GM23338 (cell line): ENCODE data around the gene ANGPTL2. TPM values are rescaled to one million over a fixed set of nuclear protein-coding genes. Genes with fewer than 3 reads are reported as not detected.

ENCODE experiments used
- ATAC-seq: fragments of 200-7000 bp; cut with Tn5 transposase; 3 replicates; pipeline ENCODE4 v1.9.1; 2020
- DNase-seq: peaks from one replicate; pipeline ENCODE4 v3.0.0-alpha.2; 2015; ENCODE audit warnings: low spot score
- H2AFZ ChIP-seq: fragments of 200-600 bp; sonication (generic); 2 replicates; pipeline ENCODE4 v1.8.0; 2016; ENCODE audit warnings: antibody characterized with exemption, mild to moderate bottlenecking, moderate library complexity
- H3F3A ChIP-seq: fragments of 200-600 bp; sonication (generic); replicated peaks from 2 replicates; pipeline ENCODE4 v1.8.0; 2017; ENCODE audit warnings: antibody characterized with exemption, mixed run types, low read depth
- H3K27ac ChIP-seq: fragments of 200-600 bp; sonication (generic); 2 replicates; pipeline ENCODE4 v1.6.1; 2016; ENCODE audit warnings: low read depth
- H3K27me3 ChIP-seq: fragments of 200-600 bp; sonication (generic); 2 replicates; pipeline ENCODE4 v1.8.0; 2016; ENCODE audit warnings: mild to moderate bottlenecking, mixed run types, moderate library complexity; ENCODE audit not compliant: insufficient read depth
- H3K36me3 ChIP-seq: fragments of 200-600 bp; sonication (generic); 2 replicates; pipeline ENCODE4 v1.8.0; 2016; ENCODE audit warnings: mild to moderate bottlenecking; ENCODE audit not compliant: insufficient read depth
- H3K4me1 ChIP-seq: fragments of 200-600 bp; sonication (generic); 2 replicates; pipeline ENCODE4 v1.8.0; 2016; ENCODE audit warnings: mild to moderate bottlenecking, moderate library complexity; ENCODE audit not compliant: insufficient read depth
- H3K4me2 ChIP-seq: fragments of 200-600 bp; sonication (generic); 2 replicates; pipeline ENCODE4 v1.7.1; 2017; ENCODE audit warnings: mixed run types
- H3K4me3 ChIP-seq: fragments of 200-600 bp; sonication (generic); 2 replicates; pipeline ENCODE4 v1.6.1; 2016; ENCODE audit warnings: mixed run types
- H3K79me2 ChIP-seq: fragments of 200-600 bp; sonication (generic); replicated peaks from 2 replicates; pipeline ENCODE4 v1.8.0; 2017; ENCODE audit warnings: mild to moderate bottlenecking; ENCODE audit not compliant: insufficient read depth
- H3K9me2 ChIP-seq: fragments of 200-600 bp; sonication (generic); 2 replicates; pipeline ENCODE4 v1.8.0; 2017; ENCODE audit not compliant: insufficient read depth
- H4K20me1 ChIP-seq: fragments of 200-600 bp; sonication (generic); replicated peaks from 2 replicates; pipeline ENCODE4 v1.8.0; 2017; ENCODE audit warnings: mild to moderate bottlenecking; ENCODE audit not compliant: insufficient read depth
- H3K27ac Mint-ChIP-seq: 2 replicates; pipeline ENCODE4 v1.8.0; 2020; ENCODE audit warnings: inconsistent platforms, mild to moderate bottlenecking, moderate library complexity, mixed read lengths
- H3K27me3 Mint-ChIP-seq: 3 replicates; pipeline ENCODE4 v1.8.0; 2022; ENCODE audit warnings: low read depth, mild to moderate bottlenecking, moderate library complexity, mixed read lengths, inconsistent platforms; ENCODE audit not compliant: insufficient read depth, poor library complexity
- H3K36me3 Mint-ChIP-seq: 3 replicates; pipeline ENCODE4 v1.8.0; 2021; ENCODE audit warnings: low read depth, mild to moderate bottlenecking, inconsistent platforms, moderate library complexity, mixed read lengths
- H3K4me1 Mint-ChIP-seq: 3 replicates; pipeline ENCODE4 v1.8.0; 2020; ENCODE audit warnings: mild to moderate bottlenecking, inconsistent platforms, mixed read lengths
- H3K4me3 Mint-ChIP-seq: 3 replicates; pipeline ENCODE4 v1.8.0; 2021; ENCODE audit warnings: moderate library complexity, mild to moderate bottlenecking, inconsistent platforms, mixed read lengths
- H3K9me3 Mint-ChIP-seq: 3 replicates; pipeline ENCODE4 v1.8.0; 2020; ENCODE audit warnings: moderate library complexity, mild to moderate bottlenecking, inconsistent platforms, mixed read lengths
- CREB1 ChIP-seq: fragments of 250-450 bp; sonication (Bioruptor Pico); IDR thresholded peaks from 2 replicates; pipeline ENCODE4 v1.5.0; 2020; ENCODE audit warnings: low read depth, mild to moderate bottlenecking, moderate library complexity
- CTCF ChIP-seq, 2 experiments: fragments of 200-600 bp in 1 of 2; sonication (generic) in 1 of 2; conservative IDR thresholded peaks; 2 replicates each; pipeline versions ENCODE4 v1.5.1 to v1.6.1; 2016 to 2017; ENCODE audit warnings: antibody characterized with exemption in 2 of 2, low read depth in 2 of 2, mild to moderate bottlenecking in 2 of 2, moderate library complexity in 1 of 2
- ETS1 ChIP-seq: IDR thresholded peaks from 2 replicates; pipeline ENCODE4 v1.6.1; 2016; ENCODE audit warnings: antibody characterized with exemption
- EZH2 ChIP-seq: fragments of 200-600 bp; sonication (generic); IDR thresholded peaks from one replicate; pipeline ENCODE4 v1.8.0; 2017; ENCODE audit warnings: antibody characterized with exemption, mild to moderate bottlenecking, low read depth; ENCODE audit not compliant: unreplicated experiment
- EZH2phosphoT487 ChIP-seq: fragments of 200-600 bp; sonication (generic); IDR thresholded peaks from one replicate; pipeline ENCODE4 v1.8.1; 2018; ENCODE audit warnings: antibody characterized with exemption; ENCODE audit not compliant: unreplicated experiment
- JUNB ChIP-seq: IDR thresholded peaks from one replicate; pipeline ENCODE4 v1.6.1; 2016; ENCODE audit warnings: antibody characterized with exemption; ENCODE audit not compliant: unreplicated experiment
- NANOG ChIP-seq: IDR thresholded peaks from 2 replicates; pipeline ENCODE4 v1.6.1; 2016; ENCODE audit warnings: antibody characterized with exemption, borderline replicate concordance
- POLR2AphosphoS5 ChIP-seq: IDR thresholded peaks from 2 replicates; pipeline ENCODE4 v1.6.1; 2016; ENCODE audit warnings: antibody characterized with exemption, low read depth
- STAT1 ChIP-seq: IDR thresholded peaks from one replicate; pipeline ENCODE4 v1.6.1; 2016; ENCODE audit warnings: antibody characterized with exemption; ENCODE audit not compliant: unreplicated experiment
- ZNF114 ChIP-seq: fragments of 250-450 bp; sonication (Bioruptor Pico); IDR thresholded peaks from 2 replicates; pipeline ENCODE4 v1.5.0; 2020; ENCODE audit warnings: mild to moderate bottlenecking, moderate library complexity
- ZNF331 ChIP-seq: fragments of 250-450 bp; sonication (Bioruptor Pico); IDR thresholded peaks from 2 replicates; pipeline ENCODE4 v1.5.0; 2020; ENCODE audit warnings: low read depth, mild to moderate bottlenecking, moderate library complexity
- ZNF462 ChIP-seq: fragments of 250-450 bp; sonication (Bioruptor Pico); IDR thresholded peaks from 2 replicates; pipeline ENCODE4 v1.5.0; 2020; ENCODE audit warnings: mild to moderate bottlenecking, moderate library complexity
- polyA plus RNA-seq: library from polyadenylated mRNA; unstranded; fragments of >200 nt; fragmentation: Nextera tagmentation; extraction: Ambion mirVana; gene quantifications from 2 replicates; pipeline ENCODE4 v1.2.1, GENCODE V29; 2016
- total RNA-seq: library from RNA; depleted of rRNA; stranded (reverse); fragments of >200 nt; shearing (Covaris generic); gene quantifications from 2 replicates; pipeline ENCODE4 v1.2.3, GENCODE V29; 2014

Gene ANGPTL2
- total and polyA plus RNA-seq, 2 experiments from 2014 or later = 2.9 to 5.2 TPM

- Histone ChIP-seq H3K36me3 (no peaks in the 10 kb centered on the region), H3K4me1 (no peaks in the 10 kb centered on the region), H3K9me2 (no peaks in the 10 kb centered on the region), H3F3A (no peaks in the 10 kb centered on the region), H3K27me3 (no peaks in the 10 kb centered on the region), H3K79me2 (no peaks in the 10 kb centered on the region), H2AFZ (no peak overlapping the region), H3K27ac (no peak overlapping the region), H4K20me1 (peaks cover 5% of the 10 kb centered on the region; the same call in 1 of the 2 replicates), H3K4me3 (no peak overlapping the region), H3K4me2 (no peak overlapping the region)
- Mint-ChIP-seq H3K4me1 (peaks cover 14% of the 10 kb centered on the region), H3K27me3 (peaks cover 2% of the 10 kb centered on the region), H3K4me3 (no peak overlapping the region), H3K9me3 (no peaks in the 10 kb centered on the region), H3K27ac (0 out of 2 replicates have a peak overlapping the region, but pooled peaks have one; percentile 72), H3K36me3 (peaks cover 3% of the 10 kb centered on the region; the same call in 2 of the 3 replicates)
- TF ChIP-seq JUNB = no peak
- no peak for TF ChIP-seq EZH2phosphoT487
- TF ChIP-seq NANOG = no peak
- no peak for TF ChIP-seq ZNF331
- no peak for TF ChIP-seq ZNF114 (CRISPR knock-in tag)
- no peak for TF ChIP-seq CTCF (conservative IDR thresholded peaks at IDR 0.05; ENCODE audit: low read depth in 2 of 2)
- peak; percentile 25; the same call in 1 of the 3 replicates for ATAC-seq
- no peak for DNase-seq
These were observed 23.4 kb downstream of the ANGPTL2 start for GRCh38 chr9:127098916-127099553.

GRCh38 chr9:127097683-127098082, 24.8 kb downstream of the ANGPTL2 start:
- H3K4me3 Mint-ChIP-seq = no peak overlapping the region
- no peaks in the 10 kb centered on the region for H3K4me1 ChIP-seq
- no peaks in the 10 kb centered on the region for H3K79me2 ChIP-seq
- H3K4me2 ChIP-seq = no peak overlapping the region
- no peaks in the 10 kb centered on the region for H3K27me3 ChIP-seq
- no peaks in the 10 kb centered on the region for H3K36me3 Mint-ChIP-seq
- H3K9me3 Mint-ChIP-seq = no peaks in the 10 kb centered on the region
- DNase-seq (no peak), ATAC-seq (no peak)
- peaks cover 16% of the 10 kb centered on the region for H3K4me1 Mint-ChIP-seq
- H4K20me1 ChIP-seq = peaks cover 5% of the 10 kb centered on the region; the same call in 1 of the 2 replicates
- H3F3A ChIP-seq = no peaks in the 10 kb centered on the region
- no peak overlapping the region for H3K27ac Mint-ChIP-seq
- no peak overlapping the region for H2AFZ ChIP-seq
- H3K36me3 ChIP-seq = no peaks in the 10 kb centered on the region
- H3K27ac ChIP-seq = no peak overlapping the region
- H3K4me3 ChIP-seq = no peak overlapping the region
- H3K27me3 Mint-ChIP-seq = peaks cover 3% of the 10 kb centered on the region
- H3K9me2 ChIP-seq = no peaks in the 10 kb centered on the region
- TF ChIP-seq CREB1 (CRISPR knock-in tag) = no peak
- TF ChIP-seq NANOG = no peak
- TF ChIP-seq EZH2 = no peak
- no peak for TF ChIP-seq ZNF462 (CRISPR knock-in tag)
- TF ChIP-seq EZH2phosphoT487 = no peak
- no peak for TF ChIP-seq ETS1
- TF ChIP-seq ZNF114 (CRISPR knock-in tag) = no peak
- TF ChIP-seq JUNB = no peak
- no peak for TF ChIP-seq STAT1
- TF ChIP-seq ZNF331 = no peak
- no peak for TF ChIP-seq POLR2AphosphoS5
